GM18907 (cell line): ENCODE data around the gene EIF3K.

ENCODE experiments used
- ATAC-seq: cut with Tn5 transposase; IDR thresholded peaks from one replicate; pipeline ENCODE4 v1.9.1; 2021; ENCODE audit warnings: mild to moderate bottlenecking, moderate library complexity; ENCODE audit not compliant: unreplicated experiment

The EIF3K gene

DNA sequence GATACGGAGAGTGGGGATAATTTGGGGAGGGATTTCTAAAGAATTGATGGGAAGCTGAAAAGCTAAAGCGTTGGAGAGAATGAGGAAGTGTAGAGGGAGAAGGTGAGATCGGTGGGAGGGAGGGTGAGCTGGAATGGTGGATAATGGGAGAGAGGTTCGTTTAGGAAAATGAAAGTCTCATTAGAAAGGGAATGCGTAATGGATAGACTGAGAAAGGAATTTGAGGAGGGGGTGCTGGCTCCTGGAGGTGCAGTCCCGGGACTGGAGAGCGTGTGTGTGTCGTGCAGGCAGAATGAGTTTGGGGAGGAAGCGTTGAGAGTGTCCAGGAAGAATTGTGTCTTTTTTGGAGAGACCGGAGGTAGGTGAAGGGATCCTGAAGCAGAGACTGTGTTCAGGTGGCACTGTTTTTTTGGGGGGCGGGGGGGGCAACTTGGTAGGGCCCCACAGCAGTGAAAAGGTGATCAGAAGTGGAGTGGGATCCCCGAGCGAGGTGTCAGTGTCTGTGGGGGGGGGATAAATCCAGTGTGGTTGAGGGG is 29.8 kb downstream of the EIF3K start:
- no peak for ATAC-seq

DNA sequence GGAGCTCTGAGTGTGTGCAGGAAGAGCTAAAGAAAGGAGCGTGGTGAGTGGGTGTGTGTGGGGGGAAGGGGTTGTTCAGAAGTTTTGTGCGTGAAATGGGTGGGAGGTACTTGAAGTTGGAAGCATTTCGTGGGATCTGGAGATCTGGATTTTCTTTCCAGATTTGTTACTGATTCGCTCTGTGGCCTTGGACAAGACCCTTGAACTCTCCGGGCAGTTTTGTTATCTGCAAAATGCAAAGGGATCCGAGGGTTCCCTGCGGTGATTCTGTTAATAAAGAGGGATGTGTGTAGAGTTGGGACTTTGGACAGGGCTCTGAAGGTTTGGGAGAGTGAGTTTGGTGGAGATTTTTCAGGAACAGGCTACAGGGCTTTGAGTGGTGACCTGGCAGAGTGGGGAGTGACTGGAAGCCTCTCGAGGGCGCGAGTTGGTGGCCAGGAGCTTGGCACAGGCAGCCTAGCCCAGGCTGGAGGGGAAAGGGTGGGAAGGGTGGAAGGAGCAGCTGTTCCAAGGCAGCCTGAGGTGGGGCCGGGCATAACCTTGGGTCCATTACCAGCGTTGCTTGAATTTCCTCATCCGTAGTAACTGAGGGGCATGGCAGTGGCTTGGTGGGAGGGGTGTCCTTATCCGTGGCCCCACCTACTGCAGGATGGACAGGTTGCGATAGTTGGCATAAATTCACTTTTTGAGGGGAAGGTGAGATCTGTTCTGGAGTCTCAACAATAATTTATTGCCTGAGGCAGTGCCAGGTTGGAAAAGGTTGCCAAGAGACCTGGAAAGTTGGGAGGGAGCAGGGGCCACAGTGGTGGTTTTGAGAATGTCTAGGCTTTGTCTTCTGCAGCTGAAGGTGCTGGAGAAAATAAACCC is 30.6 kb downstream of the EIF3K start:
- no peak for ATAC-seq

DNA sequence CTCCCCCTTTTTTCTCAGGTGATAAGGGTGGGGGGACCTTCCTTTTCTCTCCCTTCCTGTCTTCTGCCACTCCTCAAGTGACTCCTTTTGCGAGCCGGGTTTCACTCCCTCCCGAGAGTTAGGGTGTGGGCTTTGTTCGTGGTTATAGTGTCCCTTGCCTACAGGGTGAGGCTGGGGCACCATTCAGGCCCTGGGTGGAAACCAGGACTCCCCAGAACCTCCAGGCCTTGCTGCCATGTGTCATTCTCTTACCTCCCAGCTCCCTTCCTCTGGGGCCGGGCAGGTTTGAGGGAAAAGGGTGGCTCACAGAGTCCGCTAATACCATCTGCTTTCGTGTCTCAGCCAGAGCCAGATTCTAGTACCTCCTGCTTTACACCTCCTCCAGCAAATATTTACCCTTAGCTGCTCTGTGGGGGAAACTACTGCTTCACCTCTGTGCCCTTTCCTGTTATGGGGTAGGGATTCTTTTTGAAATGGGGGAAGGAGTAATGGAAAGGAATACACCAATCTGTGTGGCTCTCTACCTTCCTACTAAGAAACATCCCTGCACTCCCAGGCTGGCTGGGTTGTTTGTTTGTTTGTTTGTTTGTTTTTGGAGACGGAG is 31.3 kb downstream of the EIF3K start:
- ATAC-seq, result no peak

GRCh38 chr19:38650911-38651584 is 32.1 kb downstream of the EIF3K start:
- no peak for ATAC-seq

GRCh38 chr19:38653028-38653571 is 34.1 kb downstream of the EIF3K start:
- ATAC-seq, result no peak

DNA sequence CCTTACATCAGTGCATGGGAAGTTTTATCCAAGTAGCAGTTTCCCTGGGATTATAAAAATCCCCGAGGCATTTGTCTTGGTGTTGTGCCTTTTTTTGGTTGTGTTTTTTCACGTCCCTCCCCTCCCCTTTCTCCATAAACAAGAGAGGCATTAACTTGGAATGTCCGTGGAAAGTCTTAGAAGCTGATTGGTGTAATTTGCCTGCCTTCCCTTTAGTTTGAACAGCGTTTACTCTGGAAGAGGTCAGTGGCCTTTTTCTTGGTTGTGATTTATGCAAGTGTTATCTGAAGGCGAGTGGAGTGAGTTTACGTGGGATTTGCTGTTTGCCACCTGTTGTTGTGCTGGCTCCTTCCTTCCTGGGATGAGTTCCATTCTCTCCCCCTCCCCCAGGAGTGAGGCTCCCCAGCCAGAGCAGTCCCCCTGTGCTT is 35.7 kb downstream of the EIF3K start:
- no peak for ATAC-seq

GRCh38 chr19:38655148-38655824 is 36.3 kb downstream of the EIF3K start:
- peak; percentile 52 for ATAC-seq

- no peak for ATAC-seq
These were observed 37.4 kb downstream of the EIF3K start for GRCh38 chr19:38656171-38656981.

DNA sequence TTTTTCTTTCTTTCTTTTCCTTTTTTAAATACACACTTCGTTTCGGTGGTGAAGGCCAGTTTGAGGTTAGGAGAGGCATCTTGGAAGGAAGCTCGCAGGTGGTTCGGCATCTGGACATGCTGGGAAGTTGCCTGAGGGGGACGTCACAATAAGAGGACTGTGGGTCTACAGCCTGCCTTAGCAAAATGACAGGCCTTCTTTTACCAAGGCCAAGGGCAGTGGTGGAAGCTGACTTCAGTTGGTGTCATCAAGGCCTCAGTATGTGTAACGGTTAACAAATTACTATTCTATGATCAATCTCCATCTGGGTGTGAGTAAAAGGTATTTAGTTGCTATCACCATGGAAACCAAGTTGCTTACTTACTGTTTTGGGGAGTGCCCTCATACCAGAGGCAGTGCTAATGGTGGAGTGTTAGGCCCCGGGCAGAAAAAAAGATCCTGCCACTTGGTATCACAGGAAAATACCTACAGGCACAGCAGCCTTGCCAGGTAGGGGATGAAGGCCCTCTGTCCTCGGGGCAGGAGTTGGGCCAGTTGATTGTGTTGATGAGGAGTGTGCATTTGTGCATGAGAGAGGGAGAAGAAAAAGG is 38.7 kb downstream of the EIF3K start:
- ATAC-seq, result no peak

GRCh38 chr19:38658462-38659306 is 39.7 kb downstream of the EIF3K start:
- no peak for ATAC-seq

DNA sequence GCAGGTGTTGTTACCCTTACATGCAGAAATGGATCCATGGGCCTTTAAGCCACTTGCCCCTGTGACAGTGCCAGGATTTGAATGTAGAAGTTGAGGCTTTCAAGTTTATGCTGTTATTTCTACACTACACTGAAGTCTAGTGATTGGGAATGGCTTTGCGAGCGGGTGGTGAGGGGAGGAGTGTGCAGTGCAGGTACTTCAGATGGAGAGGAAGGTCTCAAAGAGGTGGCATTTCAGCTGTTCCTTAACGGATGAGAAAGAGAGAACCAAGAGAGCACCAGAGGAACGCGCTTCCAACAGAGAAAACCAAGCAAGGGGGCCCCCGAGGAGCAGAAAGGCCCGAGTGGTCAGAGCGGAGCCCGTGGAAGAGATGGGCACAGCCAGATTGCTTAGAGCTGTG is 41.7 kb downstream of the EIF3K start:
- ATAC-seq, result no peak

DNA sequence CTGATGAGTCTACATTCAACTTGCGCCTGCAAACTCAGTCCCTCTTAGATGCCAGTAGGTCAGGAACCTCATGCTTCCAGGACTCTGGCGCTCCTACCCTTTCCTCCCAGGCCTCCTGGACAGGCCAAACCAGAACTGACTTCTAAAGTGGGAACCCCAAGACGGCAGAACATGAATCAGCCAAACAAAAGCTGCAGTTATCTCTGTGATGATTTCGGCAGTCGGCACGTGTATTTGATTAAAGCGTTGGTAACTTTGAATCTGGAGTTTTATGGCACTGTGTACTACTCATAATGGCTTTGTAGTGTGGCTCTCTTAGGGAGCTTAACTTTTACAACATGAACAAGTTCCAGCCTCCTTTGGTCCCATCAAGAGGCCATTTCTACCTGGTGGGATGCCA is 42.1 kb downstream of the EIF3K start:
- ATAC-seq, result no peak

DNA sequence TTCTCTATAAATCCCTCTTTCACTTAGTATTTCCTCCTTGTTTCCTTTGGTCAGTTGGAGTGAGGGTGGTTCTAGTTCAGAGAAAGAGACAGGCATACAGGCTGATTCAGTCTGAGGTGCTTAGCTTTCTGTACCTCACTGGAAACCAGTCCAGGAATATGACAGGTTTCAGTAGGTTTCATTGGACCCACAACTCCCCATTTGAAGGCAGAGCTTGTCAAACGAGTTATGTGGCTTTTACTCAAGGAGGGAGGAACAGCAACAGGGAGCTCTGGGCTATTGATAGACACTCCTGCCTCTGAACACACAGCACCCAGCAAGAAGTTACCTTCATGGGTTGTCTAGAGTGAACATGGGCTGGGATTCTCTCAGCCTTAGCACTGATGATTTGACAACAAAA is 43.0 kb downstream of the EIF3K start:
- no peak for ATAC-seq

- ATAC-seq, result no peak
These were observed 43.7 kb downstream of the EIF3K start for GRCh38 chr19:38662537-38663155.

GRCh38 chr19:38663156-38663651 is 44.2 kb downstream of the EIF3K start:
- ATAC-seq, result no peak

DNA sequence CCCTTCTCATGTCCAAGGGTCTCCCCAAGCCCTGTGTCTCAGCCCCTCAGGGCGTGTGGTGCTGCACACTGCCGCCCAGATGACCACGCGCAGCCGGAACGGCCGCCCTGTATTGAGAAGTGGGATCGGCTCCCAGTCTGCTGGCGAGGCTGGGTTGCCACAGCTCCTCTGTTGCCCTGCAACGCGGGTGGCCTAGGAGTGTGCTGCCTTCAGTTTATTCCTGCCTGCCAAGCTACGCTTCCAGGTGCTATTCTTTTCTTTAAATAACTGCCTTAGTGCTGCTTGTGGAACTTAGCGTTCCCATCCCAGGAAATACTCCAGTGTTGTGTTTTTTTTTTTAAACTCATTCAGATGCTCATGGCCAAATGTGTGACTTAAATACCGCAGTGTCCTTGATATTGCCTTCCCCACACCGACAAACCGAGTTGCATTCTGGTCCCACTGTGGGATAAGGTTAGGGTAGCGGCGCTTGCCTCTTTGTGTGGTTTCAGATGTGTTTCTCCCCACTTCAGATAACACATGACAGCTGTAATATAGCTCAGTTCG is 45.0 kb downstream of the EIF3K start:
- ATAC-seq, result no peak

DNA sequence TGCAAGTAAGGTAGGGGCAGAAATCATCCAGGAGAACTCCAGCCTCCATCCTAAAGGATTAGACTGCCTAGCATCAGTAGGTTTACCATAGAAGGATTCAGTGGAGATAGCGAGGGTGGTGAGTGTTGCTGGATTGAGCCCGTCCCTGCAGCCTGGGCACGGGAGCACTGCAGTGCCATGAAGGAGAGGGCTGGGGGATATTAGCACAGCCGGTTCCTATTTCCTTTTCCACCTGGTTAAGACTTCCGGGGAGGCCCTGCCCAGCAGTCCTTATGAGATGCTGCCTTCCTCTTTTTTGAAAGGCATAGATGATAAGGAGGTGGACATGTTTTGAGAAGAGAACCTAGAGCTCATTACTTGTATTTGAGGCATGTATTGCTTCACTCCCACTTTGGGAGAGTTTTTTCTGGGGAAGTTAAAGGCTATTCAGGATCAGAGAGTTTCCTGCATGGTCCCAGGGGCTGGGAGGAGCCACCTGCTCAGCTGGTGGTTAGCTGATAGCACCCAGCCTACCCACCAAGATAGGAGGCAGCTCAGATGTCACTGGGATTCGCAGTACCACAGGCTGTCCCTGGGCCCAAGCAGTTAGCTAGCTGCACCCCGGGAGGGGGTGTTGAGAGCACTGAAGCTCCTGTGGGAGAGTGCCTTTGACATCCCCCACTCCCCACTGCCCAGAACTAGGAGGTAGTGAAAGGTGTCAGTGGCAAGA is 45.7 kb downstream of the EIF3K start:
- no peak for ATAC-seq
